ENCODE measurements around the gene FRMD6.
"Not testable (repeated sequence)": the region's sequence is repeated elsewhere in the genome, so short reads cannot be mapped to it uniquely, and the experiment has no call there.

FRMD6 gene

GRCh38 chr14:51727526-51727925 is 75.8 kb downstream of the FRMD6 start:
- no peak for DNase-seq

- DNase-seq = no peak
These were observed 78.4 kb downstream of the FRMD6 start for GRCh38 chr14:51730098-51730497.

- no peak for DNase-seq
These were observed 79.0 kb downstream of the FRMD6 start for GRCh38 chr14:51730684-51731083.

- no peak for DNase-seq
These were observed 80.9 kb downstream of the FRMD6 start for GRCh38 chr14:51732494-51733112.

GRCh38 chr14:51733147-51733546 is 81.4 kb downstream of the FRMD6 start:
- no peak for DNase-seq

- no peak for DNase-seq
These were observed 84.1 kb downstream of the FRMD6 start for GRCh38 chr14:51735851-51736250.

- DNase-seq = peak; percentile 17
These were observed 87.0 kb downstream of the FRMD6 start for GRCh38 chr14:51738754-51739153.

GRCh38 chr14:51743588-51744000 is 91.9 kb downstream of the FRMD6 start:
- no peak for DNase-seq

GRCh38 chr14:51744372-51745130 is 92.8 kb downstream of the FRMD6 start:
- DNase-seq = no peak

GRCh38 chr14:51746823-51747222 is 95.1 kb downstream of the FRMD6 start:
- not testable (repeated sequence) for DNase-seq

GRCh38 chr14:51750542-51750941 is 98.8 kb downstream of the FRMD6 start:
- DNase-seq = peak; percentile 2

- peak; percentile 75 for DNase-seq
These were observed 100.1 kb downstream of the FRMD6 start for GRCh38 chr14:51751611-51752345.

- not testable (repeated sequence) for DNase-seq
These were observed 106.0 kb downstream of the FRMD6 start for GRCh38 chr14:51757756-51758155.

- no peak for DNase-seq
These were observed 108.2 kb downstream of the FRMD6 start for GRCh38 chr14:51759950-51760349.

GRCh38 chr14:51765726-51766125 is 114.0 kb downstream of the FRMD6 start:
- DNase-seq = not testable (repeated sequence)

- DNase-seq = not testable (repeated sequence)
These were observed 114.9 kb downstream of the FRMD6 start for GRCh38 chr14:51766586-51766985.

GRCh38 chr14:51769261-51769660 is 117.6 kb downstream of the FRMD6 start:
- not testable (repeated sequence) for DNase-seq

- no peak for DNase-seq
These were observed 122.5 kb downstream of the FRMD6 start for GRCh38 chr14:51774209-51774608.

- DNase-seq = peak; percentile 82
These were observed 124.6 kb downstream of the FRMD6 start for GRCh38 chr14:51776102-51776894.

- DNase-seq = peak; percentile 74
These were observed 128.4 kb downstream of the FRMD6 start for GRCh38 chr14:51780006-51780692.

Measured in DMS53 (cell line).